ENCODE results near the gene TMEM126B. TPM values are rescaled to one million over a fixed set of nuclear protein-coding genes. Genes with fewer than 3 reads are reported as not detected.
"Not testable (repeated sequence)": the region's sequence is repeated elsewhere in the genome, so short reads cannot be mapped to it uniquely, and the experiment has no call there.

TMEM126B gene
- total and polyA plus RNA-seq, 7 experiments from 2014 or later: 22.1 to 59.3 (median 42.1) TPM

DNA sequence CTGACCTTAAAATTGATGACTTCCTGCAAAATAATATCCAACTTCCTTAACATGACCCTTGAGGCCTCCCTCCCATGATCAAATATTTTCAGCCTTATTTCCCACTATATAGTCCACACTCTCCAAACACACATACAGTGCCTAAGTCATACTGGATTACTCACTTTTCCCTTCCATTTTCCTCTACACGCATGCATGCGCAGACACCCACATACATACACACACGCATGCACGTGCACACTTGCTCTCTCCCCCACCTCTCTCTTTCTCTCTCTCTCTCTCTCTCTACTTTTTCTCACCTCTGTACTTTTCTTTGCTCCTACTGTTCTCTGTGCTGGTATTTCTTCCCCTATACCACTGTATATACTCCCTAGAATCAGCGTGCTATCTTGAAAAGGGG is 29.3 kb upstream of the TMEM126B start:
- no peaks in the 10 kb centered on the region for H3K4me1 ChIP-seq (ENCODE audit: control insufficient read depth in 2 of 2, insufficient read depth in 2 of 2, low read length in 2 of 2)
- ChIA-PET CTCF (no interaction called here), POLR2A (no interaction called here)
- no peaks in the 10 kb centered on the region for H3K36me3 ChIP-seq (ENCODE audit: control insufficient read depth in 2 of 3, insufficient read depth in 3 of 3, low read length in 3 of 3)
- no peak overlapping the region for H3K4me3 ChIP-seq (ENCODE audit: low read length)
- H3K27me3 Mint-ChIP-seq: peaks cover 0 to 24% (median 0%) of the 10 kb centered on the region in 5 donors
- no peaks in the 10 kb centered on the region for H3K9me3 Mint-ChIP-seq
- H3K27ac Mint-ChIP-seq: no peak overlapping the region
- ATAC-seq: no peak
- intact Hi-C loops (cut with micrococcal nuclease): loop anchor here (5.0 to 10.0 kb wide), 3 partner anchors 346 to 416 kb away; no protein-coding TSS in a partner anchor
- no peaks in the 10 kb centered on the region for H3K27me3 ChIP-seq (ENCODE audit: control insufficient read depth in 2 of 2, insufficient read depth in 2 of 2, low read length in 2 of 2)
- no peak overlapping the region for H3K27ac ChIP-seq (ENCODE audit: low read depth, low read length)
- no peaks in the 10 kb centered on the region for H3K36me3 Mint-ChIP-seq
- peaks cover 0 to 3% (median 0%) of the 10 kb centered on the region in 7 donors for H3K4me1 Mint-ChIP-seq
- DNase-seq: no peak
- no peak overlapping the region for H3K4me3 Mint-ChIP-seq
- no peaks in the 10 kb centered on the region for H3K9me3 ChIP-seq (ENCODE audit: control insufficient read depth in 2 of 3, low read length in 3 of 3)

DNA sequence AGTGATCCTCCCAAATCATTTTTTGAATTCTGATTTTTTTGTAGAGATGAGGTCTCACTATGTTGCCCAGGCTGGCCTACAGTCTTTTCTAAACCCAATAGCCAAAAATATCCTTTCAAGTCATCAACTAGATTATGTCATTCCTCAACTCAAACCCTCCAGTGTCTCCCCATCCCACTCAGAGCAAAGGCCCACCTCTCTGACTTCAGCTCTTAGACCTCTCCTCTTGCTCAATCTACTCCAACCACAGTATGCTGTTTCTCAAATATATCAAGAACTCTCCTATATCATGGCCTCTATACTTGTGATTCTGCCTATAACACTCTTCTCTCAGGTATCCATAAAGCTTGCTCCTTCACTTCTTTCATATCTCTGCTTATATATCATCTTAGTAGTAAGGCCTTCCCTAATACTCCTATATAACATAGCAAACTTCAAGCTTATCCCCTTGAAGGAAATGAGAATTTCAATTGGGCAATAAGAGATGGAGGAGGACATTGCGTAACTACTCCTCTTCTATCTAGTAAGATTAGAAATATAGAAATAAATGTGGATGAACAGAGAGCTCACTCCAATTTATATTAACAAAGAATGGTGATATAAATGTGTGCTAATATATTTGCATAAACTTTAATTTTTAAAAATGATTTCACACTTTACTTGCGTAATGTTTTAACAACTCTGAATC is 25.7 kb upstream of the TMEM126B start:
- H3K9me3 Mint-ChIP-seq: peaks cover 0 to 3% (median 0%) of the 10 kb centered on the region in 11 donors
- H3K36me3 Mint-ChIP-seq: peaks cover 0 to 9% (median 0%) of the 10 kb centered on the region in 5 donors
- DNase-seq: no peak
- peaks cover 0 to 3% (median 0%) of the 10 kb centered on the region in 7 donors for H3K4me1 Mint-ChIP-seq
- POLR2A ChIA-PET: interaction anchor here (0.5 to 0.7 kb wide), 2 partner anchors 16 to 1236 kb away, joined by 4 to 5 read pairs; no protein-coding TSS in a partner anchor
- peaks cover 0 to 23% (median 0%) of the 10 kb centered on the region in 5 donors for H3K27me3 Mint-ChIP-seq
- no peak overlapping the region for H3K4me3 Mint-ChIP-seq
- H3K9me3 ChIP-seq (ENCODE audit: control insufficient read depth in 2 of 3, low read length in 3 of 3): no peaks in the 10 kb centered on the region
- CTCF ChIA-PET: no interaction called here
- no peak overlapping the region for H3K27ac Mint-ChIP-seq
- no peaks in the 10 kb centered on the region for H3K36me3 ChIP-seq (ENCODE audit: control insufficient read depth in 2 of 3, insufficient read depth in 3 of 3, low read length in 3 of 3)
- H3K27ac ChIP-seq (ENCODE audit: low read depth, low read length): no peak overlapping the region
- no peak for ATAC-seq
- H3K4me3 ChIP-seq (ENCODE audit: low read length): no peak overlapping the region
- no peaks in the 10 kb centered on the region for H3K27me3 ChIP-seq (ENCODE audit: control insufficient read depth in 2 of 2, insufficient read depth in 2 of 2, low read length in 2 of 2)
- no peaks in the 10 kb centered on the region for H3K4me1 ChIP-seq (ENCODE audit: control insufficient read depth in 2 of 2, insufficient read depth in 2 of 2, low read length in 2 of 2)
- intact Hi-C loops (cut with micrococcal nuclease): no loop called here

DNA sequence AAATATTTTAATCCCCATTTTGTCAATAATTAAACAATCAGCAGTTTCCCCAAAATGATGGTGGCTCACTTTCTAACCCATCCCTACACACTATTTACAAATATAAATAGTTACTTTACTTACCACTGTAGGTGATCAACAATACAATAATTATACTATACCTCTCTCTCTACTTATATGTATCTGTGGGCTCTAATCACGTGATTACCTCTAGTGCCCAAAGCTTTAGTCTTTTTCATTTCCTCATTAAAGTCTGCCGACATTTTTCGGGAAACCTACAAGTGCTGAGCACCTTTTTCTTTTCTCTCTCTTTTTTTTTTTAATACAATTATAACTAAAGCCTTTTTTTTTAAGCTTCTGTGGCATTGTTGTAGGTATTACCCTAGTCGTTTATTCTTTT is 25.2 kb upstream of the TMEM126B start:
- no peaks in the 10 kb centered on the region for H3K4me1 ChIP-seq (ENCODE audit: control insufficient read depth in 2 of 2, insufficient read depth in 2 of 2, low read length in 2 of 2)
- Mint-ChIP-seq H3K36me3 (peaks cover 0 to 9% (median 0%) of the 10 kb centered on the region in 5 donors), H3K27ac (no peak overlapping the region), H3K4me1 (peaks cover 0 to 3% (median 0%) of the 10 kb centered on the region in 7 donors), H3K4me3 (no peak overlapping the region), H3K9me3 (peaks cover 0 to 3% (median 0%) of the 10 kb centered on the region in 11 donors), H3K27me3 (peaks cover 0 to 23% (median 0%) of the 10 kb centered on the region in 5 donors)
- H3K36me3 ChIP-seq (ENCODE audit: control insufficient read depth in 2 of 3, insufficient read depth in 3 of 3, low read length in 3 of 3): no peaks in the 10 kb centered on the region
- no peak overlapping the region for H3K27ac ChIP-seq (ENCODE audit: low read depth, low read length)
- no peaks in the 10 kb centered on the region for H3K27me3 ChIP-seq (ENCODE audit: control insufficient read depth in 2 of 2, insufficient read depth in 2 of 2, low read length in 2 of 2)
- H3K4me3 ChIP-seq (ENCODE audit: low read length): no peak overlapping the region
- H3K9me3 ChIP-seq (ENCODE audit: control insufficient read depth in 2 of 3, low read length in 3 of 3): no peaks in the 10 kb centered on the region
- CTCF ChIA-PET: no interaction called here
- ATAC-seq (no peak), DNase-seq (no peak)
- POLR2A ChIA-PET: interaction anchor here (0.7 to 1.4 kb wide), 2 partner anchors 15 to 24 kb away, joined by 3 to 5 read pairs; partner anchors contain the start of gene DLG2
- intact Hi-C loops (cut with micrococcal nuclease): no loop called here

DNA sequence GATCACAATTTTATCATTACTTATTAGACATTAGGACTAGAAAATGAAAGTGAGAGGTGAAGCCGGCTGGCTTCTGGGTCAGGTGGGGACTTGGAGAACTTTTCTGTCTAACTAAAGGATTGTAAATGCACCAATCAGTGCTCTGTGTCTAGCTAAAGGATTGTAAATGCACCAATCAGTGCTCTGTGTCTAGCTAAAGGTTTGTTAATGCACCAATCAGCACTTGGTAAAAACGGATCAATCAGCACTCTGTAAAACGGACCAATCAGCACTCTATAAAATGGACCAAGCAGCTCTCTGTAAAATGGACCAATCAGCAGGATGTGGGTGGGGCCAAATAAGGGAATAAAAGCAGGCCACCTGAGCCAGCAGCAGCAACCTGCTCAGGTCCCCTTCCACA is 22.2 kb upstream of the TMEM126B start:
- H3K27ac Mint-ChIP-seq; H3K27ac ChIP-seq (ENCODE audit: low read depth, low read length); H3K4me1 ChIP-seq (ENCODE audit: control insufficient read depth in 2 of 2, insufficient read depth in 2 of 2, low read length in 2 of 2); H3K27me3 Mint-ChIP-seq; H3K9me3 Mint-ChIP-seq; POLR2A ChIA-PET; H3K36me3 ChIP-seq (ENCODE audit: control insufficient read depth in 2 of 3, insufficient read depth in 3 of 3, low read length in 3 of 3); intact Hi-C loops (cut with micrococcal nuclease); H3K9me3 ChIP-seq (ENCODE audit: control insufficient read depth in 2 of 3, low read length in 3 of 3); H3K4me1 Mint-ChIP-seq; H3K4me3 ChIP-seq (ENCODE audit: low read length); CTCF ChIA-PET; ATAC-seq; H3K27me3 ChIP-seq (ENCODE audit: control insufficient read depth in 2 of 2, insufficient read depth in 2 of 2, low read length in 2 of 2); DNase-seq; H3K4me3 Mint-ChIP-seq: not testable (repeated sequence)
- H3K36me3 Mint-ChIP-seq: peaks cover 0 to 13% (median 0%) of the 10 kb centered on the region in 5 donors

DNA sequence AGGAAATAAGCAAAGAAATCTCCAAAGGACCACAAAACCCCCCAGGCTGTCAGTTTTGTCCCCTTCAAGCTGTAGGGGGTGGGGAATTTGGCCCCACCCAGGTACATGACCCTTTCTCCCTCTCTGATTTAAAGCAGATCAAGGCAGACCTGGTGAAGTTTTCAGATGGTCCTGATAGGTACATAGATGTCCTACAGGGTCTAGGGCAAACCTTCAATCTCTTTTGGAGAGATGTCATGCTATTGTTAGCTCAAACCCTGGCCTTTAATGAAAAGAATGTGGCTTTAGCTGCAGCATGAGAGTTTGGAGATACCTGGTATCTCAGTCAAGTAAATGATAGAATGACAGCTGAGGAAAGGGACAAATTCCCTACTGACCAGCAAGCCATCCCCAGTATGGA is 19.8 kb upstream of the TMEM126B start:
- DNase-seq; ATAC-seq; H3K36me3 ChIP-seq (ENCODE audit: control insufficient read depth in 2 of 3, insufficient read depth in 3 of 3, low read length in 3 of 3); H3K4me1 Mint-ChIP-seq; POLR2A ChIA-PET; H3K4me3 ChIP-seq (ENCODE audit: low read length); H3K4me1 ChIP-seq (ENCODE audit: control insufficient read depth in 2 of 2, insufficient read depth in 2 of 2, low read length in 2 of 2); CTCF ChIA-PET; H3K27me3 Mint-ChIP-seq; H3K27ac Mint-ChIP-seq; H3K9me3 Mint-ChIP-seq; H3K27ac ChIP-seq (ENCODE audit: low read depth, low read length); H3K9me3 ChIP-seq (ENCODE audit: control insufficient read depth in 2 of 3, low read length in 3 of 3); H3K27me3 ChIP-seq (ENCODE audit: control insufficient read depth in 2 of 2, insufficient read depth in 2 of 2, low read length in 2 of 2); H3K4me3 Mint-ChIP-seq; intact Hi-C loops (cut with micrococcal nuclease): not testable (repeated sequence)
- H3K36me3 Mint-ChIP-seq: peaks cover 0 to 13% (median 0%) of the 10 kb centered on the region in 5 donors

DNA sequence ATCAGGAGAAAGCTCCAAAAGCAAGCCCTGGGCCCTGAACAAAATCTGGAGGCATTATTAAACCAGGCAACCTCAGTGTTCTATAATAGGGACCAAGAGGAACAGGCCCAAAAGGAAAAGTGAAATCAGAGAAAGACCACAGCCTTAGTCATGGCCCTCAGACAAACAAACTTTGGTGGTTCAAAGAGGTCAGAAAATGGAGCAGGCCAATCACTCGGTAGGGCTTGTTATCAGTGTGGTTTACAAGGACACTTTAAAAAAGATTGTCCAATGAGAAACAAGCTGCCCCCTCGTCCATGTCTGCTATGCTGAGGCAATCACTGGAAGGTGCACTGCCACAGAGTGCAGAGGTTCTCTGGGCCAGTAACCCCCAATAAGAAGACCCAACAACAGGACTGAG is 19.1 kb upstream of the TMEM126B start:
- H3K4me1 Mint-ChIP-seq; H3K27me3 ChIP-seq (ENCODE audit: control insufficient read depth in 2 of 2, insufficient read depth in 2 of 2, low read length in 2 of 2); H3K27ac Mint-ChIP-seq; H3K27ac ChIP-seq (ENCODE audit: low read depth, low read length); H3K36me3 ChIP-seq (ENCODE audit: control insufficient read depth in 2 of 3, insufficient read depth in 3 of 3, low read length in 3 of 3); H3K4me3 ChIP-seq (ENCODE audit: low read length); ATAC-seq; H3K9me3 ChIP-seq (ENCODE audit: control insufficient read depth in 2 of 3, low read length in 3 of 3); CTCF ChIA-PET; H3K4me1 ChIP-seq (ENCODE audit: control insufficient read depth in 2 of 2, insufficient read depth in 2 of 2, low read length in 2 of 2); intact Hi-C loops (cut with micrococcal nuclease); H3K4me3 Mint-ChIP-seq; DNase-seq; H3K9me3 Mint-ChIP-seq; H3K27me3 Mint-ChIP-seq: not testable (repeated sequence)
- peaks cover 0 to 17% (median 0%) of the 10 kb centered on the region in 5 donors for H3K36me3 Mint-ChIP-seq
- POLR2A ChIA-PET: interaction anchor here (0.6 kb wide), 1 partner anchor 354 kb away, joined by 3 read pairs; no protein-coding TSS in a partner anchor

DNA sequence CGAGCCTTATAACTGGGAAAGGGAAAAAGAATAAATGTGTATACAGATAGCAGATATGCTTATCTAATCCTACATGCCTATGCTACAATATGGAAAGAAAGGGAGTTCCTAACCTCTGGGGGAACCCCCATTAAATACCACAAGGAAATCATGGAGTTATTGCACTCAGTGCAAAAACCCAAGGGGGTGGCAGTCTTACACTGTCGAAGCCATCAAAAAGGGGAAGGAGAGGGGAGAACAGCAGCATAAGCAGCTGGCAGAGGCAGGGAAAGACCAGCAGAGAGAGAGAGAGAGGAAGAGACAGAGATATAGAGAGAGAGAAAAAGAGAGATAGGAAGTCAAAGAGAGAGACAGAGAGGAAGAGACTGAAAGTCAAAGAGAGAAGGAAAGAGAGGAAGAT is 16.8 kb upstream of the TMEM126B start:
- H3K4me3 ChIP-seq (ENCODE audit: low read length); H3K27me3 Mint-ChIP-seq; POLR2A ChIA-PET; H3K4me3 Mint-ChIP-seq; DNase-seq; H3K4me1 Mint-ChIP-seq; H3K36me3 ChIP-seq (ENCODE audit: control insufficient read depth in 2 of 3, insufficient read depth in 3 of 3, low read length in 3 of 3); H3K27ac ChIP-seq (ENCODE audit: low read depth, low read length); intact Hi-C loops (cut with micrococcal nuclease); H3K4me1 ChIP-seq (ENCODE audit: control insufficient read depth in 2 of 2, insufficient read depth in 2 of 2, low read length in 2 of 2); H3K9me3 Mint-ChIP-seq; ATAC-seq; H3K9me3 ChIP-seq (ENCODE audit: control insufficient read depth in 2 of 3, low read length in 3 of 3); CTCF ChIA-PET; H3K27me3 ChIP-seq (ENCODE audit: control insufficient read depth in 2 of 2, insufficient read depth in 2 of 2, low read length in 2 of 2): not testable (repeated sequence)
- Mint-ChIP-seq H3K36me3 (peaks cover 0 to 11% (median 0%) of the 10 kb centered on the region in 5 donors), H3K27ac (peak overlapping the region in 1 of 9 donors; percentile 27)

All from naive thymus-derived CD4-positive, alpha-beta T cell (primary cell).